Central memory CD8-positive, alpha-beta T cell (primary cell): ENCODE measurements around the gene MTHFS.

Experiments used
- ATAC-seq: fragments of 150-1000 bp; cut with Tn5 transposase; replicated peaks from 2 replicates; pipeline ENCODE4 v1.10.0; 2022; ENCODE audit warnings: mild to moderate bottlenecking, moderate FRiP score, moderate number of reproducible peaks; ENCODE audit not compliant: poor library complexity, severe bottlenecking; ENCODE audit errors: extremely low read depth
- DNase-seq, 2 donors: peaks; one replicate each; pipeline ENCODE4 v3.0.0; 2021; ENCODE audit warnings: low spot score in 2 of 2
- H3K27ac Mint-ChIP-seq: one replicate; pipeline ENCODE4 v1.8.0; 2022; ENCODE audit warnings: low read depth, mild to moderate bottlenecking, moderate library complexity, mixed read lengths
- H3K27me3 Mint-ChIP-seq: one replicate; pipeline ENCODE4 v1.8.0; 2022; ENCODE audit warnings: mixed read lengths
- H3K36me3 Mint-ChIP-seq: one replicate; pipeline ENCODE4 v1.8.0; 2022; ENCODE audit warnings: mild to moderate bottlenecking, moderate library complexity, mixed read lengths; ENCODE audit not compliant: insufficient read depth
- H3K4me1 Mint-ChIP-seq: one replicate; pipeline ENCODE4 v1.8.0; 2022; ENCODE audit warnings: mixed read lengths
- H3K4me3 Mint-ChIP-seq: one replicate; pipeline ENCODE4 v1.8.0; 2022; ENCODE audit warnings: mild to moderate bottlenecking, moderate library complexity, mixed read lengths
- H3K9me3 Mint-ChIP-seq: one replicate; pipeline ENCODE4 v1.8.0; 2022; ENCODE audit warnings: mixed read lengths

MTHFS gene

GRCh38 chr15:79820176-79820575 lies 76.6 kb downstream of the MTHFS start:
- ATAC-seq = no peak
- no peak overlapping the region for H3K27ac Mint-ChIP-seq
- no peak overlapping the region for H3K4me3 Mint-ChIP-seq
- no peaks in the 10 kb centered on the region for H3K9me3 Mint-ChIP-seq
- no peaks in the 10 kb centered on the region for H3K27me3 Mint-ChIP-seq
- H3K36me3 Mint-ChIP-seq = no peaks in the 10 kb centered on the region
- H3K4me1 Mint-ChIP-seq = no peaks in the 10 kb centered on the region
- DNase-seq = no peak

GRCh38 chr15:79816571-79816970 lies 80.2 kb downstream of the MTHFS start:
- DNase-seq (no peak), ATAC-seq (no peak)
- no peak overlapping the region for H3K27ac Mint-ChIP-seq
- no peaks in the 10 kb centered on the region for H3K9me3 Mint-ChIP-seq
- H3K4me1 Mint-ChIP-seq = no peaks in the 10 kb centered on the region
- no peaks in the 10 kb centered on the region for H3K27me3 Mint-ChIP-seq
- no peak overlapping the region for H3K4me3 Mint-ChIP-seq
- H3K36me3 Mint-ChIP-seq = no peaks in the 10 kb centered on the region

DNA sequence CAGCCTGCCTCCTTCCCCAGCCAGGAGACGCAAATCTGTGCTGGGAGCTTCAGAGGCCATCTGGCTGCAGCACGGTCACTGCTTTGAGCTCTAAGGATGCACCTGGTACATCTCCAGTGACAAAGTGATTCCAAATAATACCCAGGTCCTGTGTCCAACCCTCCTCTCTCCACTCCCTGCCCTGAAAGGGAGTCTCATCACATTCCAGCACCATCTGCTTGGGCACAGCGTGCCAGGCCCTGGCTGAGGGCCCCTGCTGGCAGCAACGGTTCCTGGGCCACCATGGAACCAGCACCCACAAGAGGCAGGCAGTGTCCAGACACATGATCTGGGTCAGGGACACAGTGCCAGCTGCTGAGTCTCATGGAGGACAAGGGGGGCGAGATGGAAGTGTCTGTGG lies 81.3 kb downstream of the MTHFS start:
- Mint-ChIP-seq H3K4me3 (no peak overlapping the region), H3K9me3 (no peaks in the 10 kb centered on the region), H3K27ac (no peak overlapping the region), H3K36me3 (no peaks in the 10 kb centered on the region), H3K4me1 (no peaks in the 10 kb centered on the region), H3K27me3 (no peaks in the 10 kb centered on the region)
- ATAC-seq (no peak), DNase-seq (no peak)

- no peaks in the 10 kb centered on the region for H3K4me1 Mint-ChIP-seq
- H3K9me3 Mint-ChIP-seq = no peaks in the 10 kb centered on the region
- DNase-seq (no peak), ATAC-seq (no peak)
- H3K27ac Mint-ChIP-seq = no peak overlapping the region
- H3K36me3 Mint-ChIP-seq = no peaks in the 10 kb centered on the region
- peaks cover 7% of the 10 kb centered on the region for H3K27me3 Mint-ChIP-seq
- no peak overlapping the region for H3K4me3 Mint-ChIP-seq
Measured at GRCh38 chr15:79812541-79812940, 84.3 kb downstream of the MTHFS start.

DNA sequence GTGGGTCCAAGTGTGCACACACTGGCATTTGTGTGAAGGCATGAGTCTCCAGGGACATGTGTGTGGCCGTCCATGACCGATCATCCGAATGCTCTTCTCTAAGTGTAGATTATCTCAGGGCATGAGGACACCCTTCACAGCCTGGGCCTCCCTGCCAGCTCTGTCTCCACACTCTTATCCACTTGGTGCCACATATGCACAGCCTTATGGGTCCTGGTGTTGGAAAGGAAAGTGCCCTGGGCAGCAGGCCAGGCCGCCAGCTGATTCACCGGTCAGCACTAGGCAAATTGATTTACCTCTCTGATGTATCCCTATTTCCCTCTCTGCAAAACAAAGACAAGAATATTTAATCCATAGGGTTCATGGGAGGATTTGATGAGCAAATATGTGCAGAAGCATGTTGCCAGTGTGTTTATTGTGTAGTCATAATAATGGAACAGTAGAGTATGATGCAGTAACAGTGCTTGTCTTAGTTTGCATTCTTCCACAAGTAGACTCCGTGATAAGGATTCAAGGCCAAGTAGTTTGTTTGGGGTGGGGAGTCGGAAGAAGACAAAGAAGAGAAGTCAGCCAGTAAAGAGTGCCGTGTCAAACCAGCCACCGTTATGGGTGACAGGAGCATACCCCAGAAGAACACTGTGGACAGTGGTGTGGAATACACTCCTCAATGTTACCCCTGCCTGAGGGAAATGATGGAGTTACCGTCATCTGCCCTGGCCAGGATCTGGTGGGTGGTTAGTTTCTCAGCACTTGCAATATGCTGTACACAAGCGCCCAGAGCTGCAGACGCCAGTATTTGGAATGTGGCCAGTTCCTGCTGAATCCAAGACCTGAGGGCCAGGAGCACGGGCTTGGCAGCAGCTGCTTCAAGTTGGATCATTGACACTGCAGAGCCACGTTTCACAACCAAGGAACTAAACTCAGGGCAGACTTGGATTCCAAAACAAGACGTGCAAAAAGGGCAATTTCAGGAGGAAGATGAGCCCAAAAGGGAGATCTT lies 85.1 kb downstream of the MTHFS start:
- H3K4me3 Mint-ChIP-seq = no peak overlapping the region
- H3K36me3 Mint-ChIP-seq = no peaks in the 10 kb centered on the region
- ATAC-seq (no peak), DNase-seq (no peak)
- peaks cover 15% of the 10 kb centered on the region for H3K27me3 Mint-ChIP-seq
- H3K4me1 Mint-ChIP-seq = no peaks in the 10 kb centered on the region
- no peak overlapping the region for H3K27ac Mint-ChIP-seq
- H3K9me3 Mint-ChIP-seq = no peaks in the 10 kb centered on the region

- Mint-ChIP-seq H3K4me1 (no peaks in the 10 kb centered on the region), H3K27ac (no peak overlapping the region), H3K36me3 (no peaks in the 10 kb centered on the region), H3K4me3 (no peak overlapping the region), H3K27me3 (peaks cover 26% of the 10 kb centered on the region), H3K9me3 (no peaks in the 10 kb centered on the region)
- ATAC-seq (no peak), DNase-seq (no peak)
Measured at GRCh38 chr15:79804838-79805237, 92.0 kb downstream of the MTHFS start.

GRCh38 chr15:79798311-79798710 lies 98.5 kb downstream of the MTHFS start:
- H3K4me3 Mint-ChIP-seq = no peak overlapping the region

More at GRCh38 chr15:79798311-79798710, 98.5 kb downstream of the MTHFS start:
- Mint-ChIP-seq H3K36me3 (no peaks in the 10 kb centered on the region), H3K9me3 (no peaks in the 10 kb centered on the region), H3K4me1 (no peaks in the 10 kb centered on the region), H3K27ac (no peak overlapping the region), H3K27me3 (no peaks in the 10 kb centered on the region)
- no peak for ATAC-seq
- no peak for DNase-seq
